GM19328 (cell line): ENCODE measurements around the gene RSPH1.

Source experiments
- ATAC-seq: cut with Tn5 transposase; IDR thresholded peaks from one replicate; pipeline ENCODE4 v1.9.1; 2021; ENCODE audit warnings: mild to moderate bottlenecking, moderate library complexity; ENCODE audit not compliant: unreplicated experiment

The RSPH1 gene

DNA sequence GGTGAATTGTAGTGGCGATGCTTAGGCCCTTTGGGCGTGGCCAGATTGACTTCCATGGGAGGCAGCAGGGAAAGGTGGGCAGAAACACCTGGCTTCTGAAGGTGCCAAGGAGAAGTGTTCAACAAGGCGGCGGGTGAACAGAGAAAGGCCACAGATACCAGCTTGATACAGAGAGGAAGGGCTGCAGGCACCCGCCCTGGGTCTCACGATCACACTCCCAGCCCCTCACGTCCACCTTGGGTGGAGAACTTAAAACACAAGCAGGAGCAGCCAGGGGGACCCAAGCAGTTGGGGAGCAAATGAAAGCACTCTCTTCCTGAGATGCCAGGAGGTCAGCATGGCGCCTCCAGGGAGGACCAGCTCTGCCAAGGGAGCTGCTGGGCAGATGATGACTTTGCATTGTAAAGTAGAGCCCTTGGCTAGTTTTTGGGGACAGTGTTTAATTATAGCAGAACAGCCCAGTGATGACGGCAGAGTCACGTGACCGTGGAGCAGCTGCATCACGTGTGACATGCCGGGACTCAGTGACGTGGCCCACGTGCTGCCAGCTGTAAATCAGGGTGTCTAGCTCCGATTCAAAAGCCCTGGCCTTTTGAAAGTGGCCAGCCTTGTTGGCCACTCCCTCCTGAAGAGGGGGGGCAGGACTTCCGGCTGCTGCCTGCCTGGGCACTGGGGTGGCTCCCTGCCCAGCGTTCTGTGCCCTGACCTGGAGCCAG lies 36.6 kb upstream of the RSPH1 start:
- ATAC-seq = no peak

- ATAC-seq = no peak
These were observed 35.7 kb upstream of the RSPH1 start for GRCh38 chr21:42531771-42532170.

DNA sequence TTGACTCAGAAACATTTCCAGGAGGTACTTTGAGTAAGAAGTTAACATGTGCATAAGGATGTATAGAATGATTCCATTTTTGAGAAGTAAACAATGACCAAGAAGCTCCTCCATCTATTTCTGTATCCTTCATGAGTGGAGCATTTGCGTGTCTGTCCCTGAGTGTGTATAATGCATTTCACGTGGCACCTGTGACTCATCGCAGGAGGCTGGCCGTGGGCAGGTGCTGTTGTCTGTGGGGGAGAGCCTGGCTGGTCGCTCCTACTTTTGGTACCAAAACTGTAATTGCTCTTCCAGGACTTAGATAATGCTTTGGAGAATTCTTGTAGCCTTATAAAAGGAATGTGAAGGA lies 34.1 kb upstream of the RSPH1 start:
- no peak for ATAC-seq

- ATAC-seq = no peak
These were observed 31.6 kb upstream of the RSPH1 start for GRCh38 chr21:42527489-42528158.

DNA sequence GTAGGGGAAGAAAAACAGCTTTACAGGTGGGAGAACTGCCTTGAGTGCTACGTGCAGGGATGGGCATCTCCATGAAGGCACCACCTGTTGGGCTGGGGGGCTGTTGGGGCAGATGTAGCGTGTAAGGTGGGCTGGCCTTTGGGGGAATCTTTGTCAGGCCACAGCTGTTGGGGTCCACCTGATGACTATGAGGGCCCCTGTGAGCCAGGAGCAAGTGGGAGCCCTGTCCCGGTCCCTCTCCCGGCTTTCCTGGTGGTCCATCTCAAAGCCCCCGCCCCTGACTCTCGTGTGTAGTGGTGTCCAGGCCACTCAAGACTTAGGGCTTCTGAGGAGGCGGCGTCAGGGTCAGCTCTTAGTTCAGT lies 31.1 kb upstream of the RSPH1 start:
- no peak for ATAC-seq

DNA sequence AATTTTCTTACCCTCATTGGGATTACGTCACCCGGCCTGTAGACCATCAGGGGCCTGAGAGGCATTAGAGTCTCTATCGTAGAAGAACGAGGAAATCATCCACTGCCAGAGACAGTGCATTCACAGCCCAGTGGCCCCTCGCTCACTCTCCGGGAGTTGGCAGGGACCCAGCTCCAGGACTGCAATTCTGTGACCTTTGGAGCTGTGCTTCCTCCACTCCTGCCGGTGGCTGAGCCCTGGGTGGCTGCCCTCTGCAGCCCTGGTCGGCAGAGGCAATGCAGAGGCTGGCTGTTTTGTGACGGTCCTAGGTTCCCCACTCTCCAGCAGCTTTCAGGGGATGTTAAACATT lies 30.3 kb upstream of the RSPH1 start:
- no peak for ATAC-seq

DNA sequence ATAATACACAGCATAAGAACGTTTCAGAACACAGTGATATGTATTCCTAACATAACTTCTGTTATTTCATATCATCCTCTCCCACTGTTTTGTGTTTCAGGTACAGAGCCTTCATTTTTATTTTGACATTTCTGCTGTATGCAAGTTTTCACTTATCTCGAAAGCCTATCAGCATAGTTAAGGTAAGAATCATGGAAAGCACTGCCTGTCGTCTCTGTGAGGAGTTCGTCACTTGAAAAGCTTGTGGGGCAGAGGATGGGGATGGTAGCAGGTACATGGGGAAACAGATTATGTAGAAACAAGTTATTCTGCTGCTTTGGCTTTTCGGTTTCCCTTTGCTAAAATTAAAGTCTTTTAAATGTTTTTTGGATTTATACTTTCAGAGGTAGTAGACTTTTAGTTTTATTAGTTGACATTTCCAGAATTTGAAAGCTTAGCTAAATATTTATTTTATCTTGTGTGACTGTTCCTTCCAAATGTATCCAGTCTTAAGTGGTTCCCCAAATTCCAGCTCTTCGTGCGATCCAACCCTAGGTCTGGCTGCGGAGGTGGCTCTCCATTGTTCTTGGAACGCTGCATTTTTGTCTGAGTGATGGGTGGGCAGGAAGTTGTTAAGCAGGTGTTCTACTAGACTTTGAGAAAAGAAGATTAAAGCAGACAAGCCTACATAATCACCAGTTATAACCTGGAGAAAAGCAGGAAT lies 29.8 kb upstream of the RSPH1 start:
- no peak for ATAC-seq

GRCh38 chr21:42525029-42525581 lies 29.1 kb upstream of the RSPH1 start:
- no peak for ATAC-seq

DNA sequence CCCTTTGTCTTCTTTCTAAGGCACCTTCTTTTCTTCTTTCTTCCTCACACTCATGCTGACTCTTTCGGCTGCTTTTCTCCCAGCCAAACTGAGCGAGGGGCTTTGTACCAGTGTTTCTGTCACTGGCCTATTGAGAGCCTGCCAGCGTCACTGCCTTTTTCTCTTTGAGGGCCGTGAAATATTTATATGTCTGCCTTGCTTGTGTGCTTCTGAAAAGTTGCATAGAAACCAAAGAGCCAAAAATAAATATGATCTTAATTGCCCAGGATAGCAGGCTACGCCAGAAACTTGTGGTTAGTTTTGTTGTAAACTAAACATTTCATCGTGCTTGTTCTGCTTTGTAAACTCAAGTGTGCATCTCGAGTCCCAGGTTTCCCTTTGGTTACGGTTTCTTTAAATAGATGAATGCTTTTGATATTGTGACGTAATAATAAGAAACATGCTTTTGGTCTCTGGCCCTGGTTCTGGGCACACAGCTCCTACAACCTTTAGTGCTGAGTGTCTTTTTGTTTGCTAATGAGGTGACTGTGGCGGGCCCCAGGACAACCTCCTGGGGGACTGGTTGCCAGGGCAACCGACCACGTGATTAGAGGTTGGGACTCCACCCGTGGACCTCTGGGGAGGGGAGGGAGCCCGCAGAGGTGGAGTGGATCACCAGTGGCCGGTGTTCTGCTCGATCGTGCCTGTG lies 28.5 kb upstream of the RSPH1 start:
- ATAC-seq = peak; percentile 60

GRCh38 chr21:42523941-42524340 lies 27.9 kb upstream of the RSPH1 start:
- no peak for ATAC-seq

- ATAC-seq = no peak
These were observed 27.2 kb upstream of the RSPH1 start for GRCh38 chr21:42523211-42523610.

- no peak for ATAC-seq
These were observed 26.7 kb upstream of the RSPH1 start for GRCh38 chr21:42522771-42523170.

GRCh38 chr21:42522271-42522670 lies 26.2 kb upstream of the RSPH1 start:
- ATAC-seq = no peak

DNA sequence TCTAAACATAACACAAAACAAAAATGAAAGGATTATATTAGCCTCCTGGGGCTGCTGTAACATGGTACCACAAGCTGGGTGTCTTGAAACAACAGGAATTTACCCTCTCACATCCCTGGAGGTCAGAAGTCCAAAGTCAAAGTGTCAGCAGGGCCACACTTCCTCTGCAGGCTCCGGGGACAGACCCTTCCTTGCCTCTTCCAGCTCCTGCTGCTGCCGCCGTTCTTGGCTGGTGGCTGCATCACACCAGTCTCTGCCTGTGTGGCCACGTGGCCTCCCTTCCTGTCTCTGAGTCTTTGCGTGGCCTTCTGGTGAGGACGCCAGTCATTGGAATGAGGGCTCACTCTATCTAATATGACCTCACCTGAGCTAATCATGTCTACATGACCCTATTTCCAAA lies 25.8 kb upstream of the RSPH1 start:
- no peak for ATAC-seq

- no peak for ATAC-seq
These were observed 25.4 kb upstream of the RSPH1 start for GRCh38 chr21:42521384-42521783.

GRCh38 chr21:42520628-42521253 lies 24.7 kb upstream of the RSPH1 start:
- no peak for ATAC-seq

DNA sequence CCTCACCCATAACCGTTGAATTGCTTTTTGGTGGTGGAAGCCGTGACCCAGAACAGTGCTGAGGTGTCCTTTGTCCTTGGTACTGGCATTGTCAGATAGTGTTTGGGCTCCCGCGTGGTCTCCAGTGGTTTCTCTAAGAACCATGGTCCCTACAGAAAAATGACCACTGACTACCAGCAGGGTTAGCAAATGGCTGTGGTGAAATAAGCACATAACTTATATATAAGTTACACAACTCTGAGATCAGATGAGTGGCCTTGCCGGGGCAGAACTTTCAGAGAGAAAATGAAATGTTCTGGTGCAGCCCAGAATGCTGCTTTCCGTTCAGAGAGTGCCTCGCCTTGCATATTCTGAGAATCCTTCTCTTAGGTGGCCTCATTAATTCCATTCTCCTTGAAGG lies 22.6 kb upstream of the RSPH1 start:
- no peak for ATAC-seq

- no peak for ATAC-seq
These were observed 22.2 kb upstream of the RSPH1 start for GRCh38 chr21:42518215-42518614.

- no peak for ATAC-seq
These were observed 19.9 kb upstream of the RSPH1 start for GRCh38 chr21:42515708-42516502.

- no peak for ATAC-seq
These were observed 18.8 kb upstream of the RSPH1 start for GRCh38 chr21:42514883-42515228.
